Liver (tissue), 9 donors: ENCODE measurements around the gene SLC66A2. TPM values are rescaled to one million over a fixed set of nuclear protein-coding genes. Genes with fewer than 3 reads are reported as not detected.

Experiments
- DNase-seq: peaks from one replicate; pipeline ENCODE4 v3.0.0-alpha.2; 2017; ENCODE audit warnings: low spot score
- H3K27ac ChIP-seq, 2 donors: one replicate each; pipeline ENCODE4 v1.7.0; 2013; ENCODE audit warnings: inconsistent platforms in 2 of 2, low read length in 2 of 2, control low read depth in 1 of 2, low read depth in 1 of 2, mild to moderate bottlenecking in 1 of 2
- H3K27me3 ChIP-seq, 4 donors: one replicate each; pipeline versions ENCODE4 v1.6.1 to v1.7.0; 2013; ENCODE audit warnings: low read length in 3 of 4, inconsistent platforms in 1 of 4, mild to moderate bottlenecking in 1 of 4, moderate library complexity in 1 of 4; ENCODE audit not compliant: control insufficient read depth in 4 of 4, insufficient read depth in 4 of 4
- H3K36me3 ChIP-seq, 4 donors: one replicate each; pipeline versions ENCODE4 v1.6.1 to v1.7.0; 2013; ENCODE audit warnings: low read length in 3 of 4, mild to moderate bottlenecking in 3 of 4, low read depth in 1 of 4, moderate library complexity in 1 of 4; ENCODE audit not compliant: control insufficient read depth in 4 of 4, insufficient read depth in 3 of 4
- H3K4me1 ChIP-seq, 4 donors: one replicate each; pipeline versions ENCODE4 v1.6.1 to v1.7.0; 2013; ENCODE audit warnings: low read length in 3 of 4, mild to moderate bottlenecking in 3 of 4, moderate library complexity in 1 of 4; ENCODE audit not compliant: control insufficient read depth in 4 of 4, insufficient read depth in 4 of 4
- H3K4me3 ChIP-seq, 3 donors: one replicate each; pipeline versions ENCODE4 v1.6.1 to v1.7.0; 2013; ENCODE audit warnings: low read length in 3 of 3, control low read depth in 1 of 3, low read depth in 1 of 3, mild to moderate bottlenecking in 1 of 3
- H3K9ac ChIP-seq, 2 donors: one replicate each; pipeline ENCODE4 v1.7.0; 2013; ENCODE audit warnings: low read length in 2 of 2, mild to moderate bottlenecking in 2 of 2, moderate library complexity in 2 of 2, control low read depth in 1 of 2, low read depth in 1 of 2
- H3K9me3 ChIP-seq, 4 donors: one replicate each; pipeline versions ENCODE4 v1.6.1 to v1.7.0; 2013; ENCODE audit warnings: low read length in 3 of 4; ENCODE audit not compliant: control insufficient read depth in 4 of 4
- ATF3 ChIP-seq: IDR thresholded peaks from 2 replicates; pipeline ENCODE4 v1.6.1; 2016; ENCODE audit warnings: antibody characterized with exemption
- CTCF ChIP-seq: fragments of 150-350 bp; IDR thresholded peaks from 2 replicates; pipeline ENCODE4 v1.5.1; 2017; ENCODE audit warnings: improper control_type of control experiment, low read depth, low read length; ENCODE audit not compliant: missing input control
- EGR1 ChIP-seq, 2 donors: IDR thresholded peaks; 2 replicates each; pipeline ENCODE4 v1.6.1; 2016 to 2018; ENCODE audit warnings: antibody characterized with exemption in 2 of 2, low read depth in 2 of 2
- FOXA1 ChIP-seq: IDR thresholded peaks from 2 replicates; pipeline ENCODE4 v1.6.1; 2016; ENCODE audit warnings: antibody characterized with exemption
- FOXA2 ChIP-seq: IDR thresholded peaks from 2 replicates; pipeline ENCODE4 v1.6.1; 2016; ENCODE audit warnings: antibody characterized with exemption
- HNF4A ChIP-seq, 2 donors: conservative IDR thresholded peaks; 2 replicates each; pipeline ENCODE4 v1.6.1; 2016; ENCODE audit warnings: antibody characterized with exemption in 2 of 2, mild to moderate bottlenecking in 2 of 2
- JUND ChIP-seq, 2 donors: IDR thresholded peaks; 2 replicates each; pipeline ENCODE4 v1.6.1; 2016; ENCODE audit warnings: antibody characterized with exemption in 2 of 2
- MAX ChIP-seq: IDR thresholded peaks from 2 replicates; pipeline ENCODE4 v1.6.1; 2016; ENCODE audit warnings: antibody characterized with exemption
- RAD21 ChIP-seq, 2 donors: IDR thresholded peaks; 2 replicates each; pipeline ENCODE4 v1.6.1; 2016; ENCODE audit warnings: antibody characterized with exemption in 2 of 2, mild to moderate bottlenecking in 2 of 2
- REST ChIP-seq: IDR thresholded peaks from 2 replicates; pipeline ENCODE4 v1.6.1; 2016; ENCODE audit warnings: antibody characterized with exemption, mild to moderate bottlenecking
- RXRA ChIP-seq, 2 donors: IDR thresholded peaks; 2 replicates each; pipeline ENCODE4 v1.6.1; 2017 to 2018; ENCODE audit warnings: antibody characterized with exemption in 2 of 2, mild to moderate bottlenecking in 1 of 2
- SP1 ChIP-seq: IDR thresholded peaks from 2 replicates; pipeline ENCODE4 v1.6.1; 2018; ENCODE audit warnings: antibody characterized with exemption, mild to moderate bottlenecking
- ZBTB33 ChIP-seq: IDR thresholded peaks from 2 replicates; pipeline ENCODE4 v1.6.1; 2016; ENCODE audit warnings: antibody characterized with exemption
- WGBS: extraction: QIAGEN DNeasy Blood & Tissue Kit; methylation state at CpG from one replicate; pipeline ENCODE4 v1.1.7; 2013; 5-methylcytosine and 5-hydroxymethylcytosine counted together
- polyA plus RNA-seq, 2 donors: library from polyadenylated mRNA; stranded (reverse) in 1 of 2; unstranded in 1 of 2; fragments of 200-250 nt in 1 of 2; fragments of >200 nt in 1 of 2; fragmentation: Nextera tagmentation in 1 of 2; extraction: Ambion mirVana in 1 of 2; gene quantifications; one replicate each; pipeline versions ENCODE4 v1.2.1 to v1.2.3, GENCODE V29; 2013 to 2015
- total RNA-seq, 2 donors: library from RNA; depleted of rRNA; stranded (reverse); fragments of >200 nt; gene quantifications; one replicate each; pipeline ENCODE4 v1.2.3, GENCODE V29; 2014
- donor health status: healthy.
- donor health status: healthy.
- donor health status: healthy.
- donor health status: healthy.
- donor health status: healthy.

SLC66A2 gene
- total and polyA plus RNA-seq, 4 donors, result 47.8 to 107 (median 67.9) TPM

GRCh38 chr18:79963658-79964329 lies 12.3 kb upstream of the SLC66A2 start:
- 79% methylated on average over 30 of the region's 30 CpGs for WGBS
- DNase-seq, result no peak
- peak overlapping the region in 1 of 2 donors; percentile 86 for H3K27ac ChIP-seq

GRCh38 chr18:79962835-79963657 lies 11.6 kb upstream of the SLC66A2 start:
- no peak for DNase-seq
- no peak overlapping the region for H3K27ac ChIP-seq
- H3K4me1 ChIP-seq, result peaks cover 6 to 15% (median 10%) of the 10 kb centered on the region in 4 donors
- H3K27me3 ChIP-seq, result no peaks in the 10 kb centered on the region
- H3K9ac ChIP-seq, result no peak overlapping the region
- TF ChIP-seq ATF3 (no peak), FOXA1 (no peak)
- H3K9me3 ChIP-seq, result no peaks in the 10 kb centered on the region
- no peak overlapping the region for H3K4me3 ChIP-seq
- peaks cover 0 to 4% (median 2%) of the 10 kb centered on the region in 4 donors for H3K36me3 ChIP-seq
- 91% methylated on average over 30 of the region's 30 CpGs for WGBS

More at GRCh38 chr18:79963658-79964329, 12.3 kb upstream of the SLC66A2 start:
- TF ChIP-seq SP1, result no peak
- no peak for TF ChIP-seq ZBTB33
- no peak for TF ChIP-seq FOXA1
- TF ChIP-seq JUND (IDR thresholded peaks at IDR 0.05), result no peak
- TF ChIP-seq EGR1 (IDR thresholded peaks at IDR 0.05; ENCODE audit: low read depth in 2 of 2), result no peak
- TF ChIP-seq FOXA2, result no peak
- TF ChIP-seq RAD21 (IDR thresholded peaks at IDR 0.05), result no peak
- TF ChIP-seq HNF4A (conservative IDR thresholded peaks at IDR 0.05), result no peak
- H3K27me3 ChIP-seq, result no peaks in the 10 kb centered on the region
- H3K36me3 ChIP-seq, result peaks cover 0 to 5% (median 2%) of the 10 kb centered on the region in 4 donors
- H3K4me3 ChIP-seq, result peak overlapping the region in 2 of 3 donors; percentile 91 to 93
- H3K9me3 ChIP-seq, result no peaks in the 10 kb centered on the region
- peaks cover 6 to 15% (median 10%) of the 10 kb centered on the region in 4 donors for H3K4me1 ChIP-seq
- peak overlapping the region in 1 of 2 donors; percentile 57 for H3K9ac ChIP-seq

- no peaks in the 10 kb centered on the region for H3K27me3 ChIP-seq
- H3K4me3 ChIP-seq, result no peak overlapping the region
- H3K4me1 ChIP-seq, result peaks cover 6 to 15% (median 10%) of the 10 kb centered on the region in 4 donors
- no peak overlapping the region for H3K27ac ChIP-seq
- 91% methylated on average over 10 of the region's 10 CpGs for WGBS
- no peak overlapping the region for H3K9ac ChIP-seq
- peaks cover 0 to 3% (median 0%) of the 10 kb centered on the region in 4 donors for H3K36me3 ChIP-seq
- H3K9me3 ChIP-seq, result no peaks in the 10 kb centered on the region
- no peak for DNase-seq
- no peak for TF ChIP-seq SP1
- TF ChIP-seq ZBTB33, result no peak
- no peak for TF ChIP-seq MAX
- no peak for TF ChIP-seq JUND (IDR thresholded peaks at IDR 0.05)
- no peak for TF ChIP-seq EGR1 (IDR thresholded peaks at IDR 0.05; ENCODE audit: low read depth in 2 of 2)
- no peak for TF ChIP-seq ATF3
- no peak for TF ChIP-seq REST
- no peak for TF ChIP-seq CTCF
- no peak for TF ChIP-seq RXRA (IDR thresholded peaks at IDR 0.05)
These were observed 10.9 kb upstream of the SLC66A2 start for GRCh38 chr18:79962311-79962710.
